ENCODE measurements around the gene HM13.
"Not testable (repeated sequence)": the region's sequence is repeated elsewhere in the genome, so short reads cannot be mapped to it uniquely, and the experiment has no call there.

The HM13 gene

DNA sequence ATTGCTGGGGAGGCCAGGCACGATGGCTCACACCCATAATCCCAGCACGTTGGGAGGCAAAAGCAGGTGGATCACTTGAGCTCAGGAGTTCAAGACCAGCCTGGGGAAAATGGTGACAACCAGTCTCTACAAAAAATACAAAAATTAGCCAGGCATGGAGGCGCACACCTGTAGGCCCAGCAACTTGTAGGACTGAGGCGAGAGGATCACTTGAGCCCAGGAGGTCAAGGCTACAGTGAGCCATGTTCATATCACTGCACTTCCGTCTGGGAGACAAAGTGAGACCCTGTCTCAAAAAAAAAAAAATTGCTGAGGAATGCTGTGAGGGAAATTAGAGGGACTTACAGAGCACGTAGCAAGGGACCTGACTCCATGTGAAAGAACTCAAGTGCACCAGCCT lies 50.0 kb downstream of the HM13 start:
- DNase-seq (ENCODE audit: extremely low spot score, insufficient read length, low read depth), result no peak
- no peak for FAIRE-seq

DNA sequence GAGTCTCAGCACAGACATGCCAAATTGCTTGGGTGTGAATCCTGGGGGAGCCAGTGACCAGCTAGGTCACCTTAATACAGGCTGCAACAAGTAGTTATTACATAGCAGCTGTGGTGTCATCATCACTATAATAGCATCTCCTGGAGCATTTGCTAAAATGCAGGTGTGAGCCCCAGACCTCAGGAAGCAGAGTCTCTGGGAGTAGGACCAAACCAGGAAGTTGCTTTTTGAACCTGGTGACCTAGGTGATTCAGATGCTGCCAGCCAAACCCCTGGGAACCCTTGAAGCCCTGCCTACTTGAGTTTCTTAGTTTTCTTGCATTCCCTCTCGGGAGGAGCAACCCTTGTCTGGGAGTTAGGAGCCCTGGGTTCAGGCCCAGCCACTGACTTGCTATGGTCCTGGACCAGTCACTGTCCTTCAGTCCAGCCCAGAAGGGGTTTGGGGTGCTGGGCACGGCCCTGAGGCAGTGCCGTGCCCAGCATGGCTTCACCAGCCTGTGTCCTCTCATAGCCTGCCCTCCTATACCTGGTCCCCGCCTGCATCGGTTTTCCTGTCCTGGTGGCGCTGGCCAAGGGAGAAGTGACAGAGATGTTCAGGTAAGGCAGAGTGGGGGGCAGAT lies 51.6 kb downstream of the HM13 start:
- no peak for DNase-seq (ENCODE audit: extremely low spot score, insufficient read length, low read depth)
- no peak for FAIRE-seq

DNA sequence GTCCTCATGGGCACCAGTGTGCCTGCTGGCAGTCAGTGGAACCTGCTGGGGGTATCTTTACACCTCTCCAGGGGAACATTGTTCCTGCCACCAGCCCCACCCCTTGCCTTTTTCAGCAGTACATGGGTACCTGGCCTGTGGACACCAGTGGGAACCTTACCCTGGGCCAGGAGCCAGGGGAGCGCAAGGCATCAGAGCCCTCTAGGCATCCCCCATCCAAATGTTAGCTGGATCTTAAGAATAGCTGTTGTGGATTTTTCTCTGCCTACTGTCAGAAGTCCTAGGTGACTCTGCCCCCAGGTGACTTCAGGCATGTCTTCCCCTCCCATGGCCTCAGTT lies 52.0 kb downstream of the HM13 start:
- FAIRE-seq (no peak), DNase-seq (ENCODE audit: extremely low spot score, insufficient read length, low read depth) (no peak)

DNA sequence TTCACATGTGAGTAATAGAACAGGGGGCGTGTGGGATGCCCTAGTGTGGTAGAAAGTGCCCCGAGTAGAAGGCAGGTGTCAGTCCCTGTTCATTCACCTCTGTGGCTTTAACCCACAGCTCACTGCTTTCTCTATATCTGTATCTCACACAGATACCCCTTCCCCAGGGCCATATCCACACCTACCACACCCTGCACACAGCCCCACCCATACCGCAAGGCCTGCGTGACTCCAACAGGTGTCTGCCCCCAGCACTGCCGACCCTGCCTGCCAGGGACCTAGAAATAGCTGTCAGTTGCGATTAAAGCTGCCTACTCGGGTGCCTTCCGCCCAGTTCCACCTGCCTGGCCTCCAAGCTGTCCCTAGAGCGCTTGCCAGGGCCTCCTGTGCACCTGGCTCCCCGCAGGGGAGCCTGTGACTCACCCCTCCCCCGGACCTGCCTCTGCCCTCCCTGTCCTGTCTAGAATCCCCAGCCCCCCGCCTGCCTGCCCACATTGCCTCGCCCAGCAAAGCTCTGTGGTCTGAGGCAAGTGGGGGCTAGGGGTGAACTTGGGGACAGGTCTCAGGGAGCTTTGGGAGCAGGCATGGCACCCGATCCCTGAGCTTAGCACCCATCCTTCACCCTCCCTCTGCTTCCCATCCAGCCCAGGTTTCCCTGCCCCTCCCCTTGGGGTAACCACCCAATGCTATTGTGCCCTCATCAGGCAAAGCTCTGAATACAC lies 52.6 kb downstream of the HM13 start:
- FAIRE-seq (no peak), DNase-seq (ENCODE audit: extremely low spot score, insufficient read length, low read depth) (no peak)

DNA sequence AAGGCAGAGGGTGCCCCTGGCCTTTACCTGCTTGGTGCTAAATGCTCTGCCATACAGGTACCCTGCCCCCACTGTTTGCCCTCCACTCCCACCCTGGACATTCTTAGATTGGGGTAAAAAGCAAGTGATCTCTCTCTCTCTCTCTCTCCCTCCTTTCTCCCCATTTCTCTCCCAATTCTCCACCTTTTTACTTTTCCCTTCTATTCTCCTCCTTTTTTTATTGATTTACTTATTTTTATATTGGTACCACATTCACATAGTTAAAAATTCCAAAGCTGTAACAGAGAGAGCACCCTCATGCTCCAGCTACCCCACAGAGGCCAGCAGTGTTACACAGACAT lies 53.1 kb downstream of the HM13 start:
- FAIRE-seq (no peak), DNase-seq (ENCODE audit: extremely low spot score, insufficient read length, low read depth) (no peak)

DNA sequence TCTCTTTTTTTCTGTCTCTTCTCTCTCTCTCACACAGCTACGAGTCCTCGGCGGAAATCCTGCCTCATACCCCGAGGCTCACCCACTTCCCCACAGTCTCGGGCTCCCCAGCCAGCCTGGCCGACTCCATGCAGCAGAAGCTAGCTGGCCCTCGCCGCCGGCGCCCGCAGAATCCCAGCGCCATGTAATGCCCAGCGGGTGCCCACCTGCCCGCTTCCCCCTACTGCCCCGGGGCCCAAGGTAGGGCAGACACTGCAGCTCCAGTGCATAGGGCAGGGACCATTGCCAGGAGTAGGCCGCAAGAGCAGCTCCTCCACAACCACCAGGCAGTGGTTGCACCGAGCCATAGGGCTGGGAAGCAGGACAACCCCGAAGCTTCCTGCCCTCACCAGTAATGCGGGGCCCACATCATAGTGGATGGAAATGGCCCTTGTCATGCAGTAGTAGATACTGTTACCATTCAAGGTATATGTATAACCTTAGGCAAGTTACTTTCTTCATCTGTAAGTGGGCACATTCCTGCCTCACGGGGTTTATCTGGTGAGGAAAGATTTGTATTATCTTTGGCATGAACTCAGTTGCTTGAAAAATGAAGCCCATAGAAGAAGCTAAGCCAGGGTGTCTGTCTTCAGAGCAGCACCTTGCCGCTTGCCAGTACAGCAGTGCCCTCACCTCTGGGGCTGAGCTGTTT lies 53.9 kb downstream of the HM13 start:
- DNase-seq (ENCODE audit: extremely low spot score, insufficient read length, low read depth) (no peak), FAIRE-seq (no peak)

DNA sequence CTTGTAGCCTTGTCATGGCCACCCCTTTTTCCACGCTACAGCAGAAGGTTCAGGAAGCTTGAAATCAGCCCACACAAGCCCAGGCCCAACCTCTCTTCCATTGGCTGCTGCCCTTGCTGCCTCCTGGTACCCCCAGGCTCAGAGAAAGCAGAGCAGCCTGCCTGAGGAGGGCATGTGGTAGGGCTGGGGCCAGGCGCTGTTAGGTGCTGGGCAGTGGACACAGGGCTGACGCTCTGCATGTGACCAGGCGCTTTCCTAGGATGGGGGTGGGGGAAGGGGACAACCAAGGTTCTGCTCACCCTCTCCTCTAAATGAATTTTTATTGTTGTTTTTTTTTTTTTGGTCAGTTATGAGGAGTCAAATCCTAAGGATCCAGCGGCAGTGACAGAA lies 54.5 kb downstream of the HM13 start:
- DNase-seq (ENCODE audit: extremely low spot score, insufficient read length, low read depth), result no peak
- no peak for FAIRE-seq

DNA sequence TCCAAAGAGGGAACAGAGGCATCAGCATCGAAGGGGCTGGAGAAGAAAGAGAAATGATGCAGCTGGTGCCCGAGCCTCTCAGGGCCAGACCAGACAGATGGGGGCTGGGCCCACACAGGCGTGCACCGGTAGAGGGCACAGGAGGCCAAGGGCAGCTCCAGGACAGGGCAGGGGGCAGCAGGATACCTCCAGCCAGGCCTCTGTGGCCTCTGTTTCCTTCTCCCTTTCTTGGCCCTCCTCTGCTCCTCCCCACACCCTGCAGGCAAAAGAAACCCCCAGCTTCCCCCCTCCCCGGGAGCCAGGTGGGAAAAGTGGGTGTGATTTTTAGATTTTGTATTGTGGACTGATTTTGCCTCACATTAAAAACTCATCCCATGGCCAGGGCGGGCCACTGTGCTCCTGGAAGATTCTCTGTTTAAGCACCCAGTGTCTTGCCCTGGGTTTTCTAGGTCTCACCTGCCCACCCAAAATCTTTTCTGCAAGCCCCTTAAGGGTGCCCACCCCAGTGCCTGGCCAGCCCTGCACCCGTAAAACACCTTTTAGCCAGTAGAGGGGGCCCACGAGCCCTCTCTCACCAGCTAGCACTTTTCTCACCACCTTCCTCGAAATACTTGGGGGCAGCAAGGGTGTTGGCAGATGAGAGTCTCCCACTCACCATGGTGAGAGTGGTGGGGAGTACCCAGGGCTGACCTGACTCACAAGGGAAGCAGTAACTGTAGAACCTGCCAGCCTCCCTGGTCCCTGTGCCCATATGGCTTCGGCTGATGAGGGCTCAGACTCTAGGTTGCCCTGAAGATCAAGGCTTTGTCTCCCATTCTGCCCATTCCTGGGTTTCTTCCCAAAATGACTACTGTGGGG lies 55.1 kb downstream of the HM13 start:
- DNase-seq (ENCODE audit: extremely low spot score, insufficient read length, low read depth), result no peak

DNA sequence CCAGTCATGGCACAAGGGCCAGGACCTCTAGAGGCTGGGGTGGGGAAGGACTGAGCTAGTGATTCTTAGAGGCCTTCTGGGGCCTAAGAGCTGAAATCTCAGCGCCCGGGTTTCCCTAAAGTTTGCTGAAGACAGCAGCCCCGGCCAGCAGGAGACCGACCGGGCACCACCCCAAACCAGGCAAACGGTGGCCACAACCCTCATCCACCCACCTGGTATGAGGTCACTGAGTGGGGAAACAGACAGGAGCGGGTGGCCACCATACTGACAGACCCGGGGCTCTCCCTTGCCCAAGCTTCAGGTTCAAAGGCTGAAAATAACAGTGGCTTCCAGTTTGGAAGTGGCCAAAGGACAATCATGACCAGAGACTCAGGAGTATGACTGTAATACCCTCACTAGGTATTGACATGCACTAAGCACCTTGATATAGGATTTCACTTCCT lies 55.8 kb downstream of the HM13 start:
- DNase-seq (ENCODE audit: extremely low spot score, insufficient read length, low read depth), result no peak
- FAIRE-seq, result no peak

More for the DNA sequence above, 55.1 kb downstream of the HM13 start:
- peak; percentile 41 for FAIRE-seq

DNA sequence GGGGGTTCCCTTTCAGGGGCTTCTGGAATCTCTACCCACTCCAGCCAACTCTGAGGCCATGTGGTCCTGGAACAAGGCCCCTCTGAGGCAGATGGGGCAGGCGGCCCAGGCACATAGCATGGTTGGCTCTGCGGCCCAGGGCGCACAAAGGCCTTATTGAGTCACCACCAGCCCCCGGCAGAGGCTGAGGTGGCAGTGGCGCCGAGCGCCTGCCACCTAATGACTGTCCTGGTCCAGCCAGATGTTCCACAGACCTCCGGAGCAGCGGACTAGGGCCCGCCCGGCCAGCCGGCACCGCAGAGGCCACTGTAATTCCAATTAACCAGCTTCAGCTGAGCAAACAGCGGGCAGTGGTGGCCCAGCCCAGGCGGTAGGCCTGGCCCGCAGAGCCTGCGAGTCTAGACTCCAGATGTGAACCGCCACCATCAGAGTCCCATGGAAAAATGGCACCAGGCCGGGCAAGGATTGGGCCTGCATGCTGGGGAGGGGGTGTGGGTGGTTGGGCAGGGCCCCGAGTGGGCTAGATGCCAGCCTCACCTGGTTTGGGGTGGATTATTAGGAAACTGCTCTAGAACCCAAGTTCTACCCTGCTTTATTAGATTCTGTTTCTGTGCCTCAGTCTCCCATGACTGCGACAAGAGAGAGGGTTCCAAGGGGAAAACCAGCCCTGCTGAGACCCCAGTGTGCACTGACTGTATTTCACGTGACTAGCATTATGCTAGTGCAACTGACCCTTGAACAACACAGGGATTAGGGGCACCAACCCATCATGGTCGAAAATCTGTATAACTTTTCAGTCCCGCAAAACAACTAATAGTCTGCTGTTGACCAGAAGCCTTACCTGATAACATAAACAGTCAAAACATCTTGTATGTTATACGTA lies 56.7 kb downstream of the HM13 start:
- DNase-seq (ENCODE audit: extremely low spot score, insufficient read length, low read depth) (no peak), FAIRE-seq (no peak)

DNA sequence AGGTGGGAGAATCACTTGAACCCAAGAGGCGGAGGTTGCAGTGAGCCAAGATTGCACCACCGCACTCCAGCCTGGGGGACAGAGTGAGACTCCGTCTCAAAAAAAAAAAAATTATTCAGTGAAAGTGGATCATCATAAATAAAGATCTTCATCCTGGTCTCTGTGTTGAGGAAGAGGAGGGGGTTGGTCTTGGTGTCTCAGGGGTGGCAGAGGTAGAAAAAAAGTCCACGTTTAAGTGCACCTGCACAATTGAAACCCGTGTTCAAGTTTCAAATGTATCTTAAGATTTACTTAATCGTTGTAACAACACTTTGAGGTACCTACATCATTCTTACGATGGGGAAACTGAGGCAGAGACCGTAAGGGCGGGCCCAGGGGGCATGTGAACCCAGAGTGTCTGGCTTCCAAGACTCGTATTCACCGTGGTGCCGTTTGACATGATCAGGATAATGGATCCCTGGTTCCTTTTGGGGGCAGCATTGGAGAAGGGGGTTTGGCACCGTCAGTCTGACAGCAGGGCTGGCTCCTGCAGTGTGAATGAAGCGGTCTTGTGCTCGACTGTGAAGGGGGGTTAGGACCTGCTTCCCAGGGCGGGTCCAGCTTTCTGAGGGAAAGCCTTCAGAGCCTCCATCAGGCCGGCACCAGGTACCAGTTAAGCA lies 57.9 kb downstream of the HM13 start:
- FAIRE-seq, result no peak
- no peak for DNase-seq (ENCODE audit: extremely low spot score, insufficient read length, low read depth)

DNA sequence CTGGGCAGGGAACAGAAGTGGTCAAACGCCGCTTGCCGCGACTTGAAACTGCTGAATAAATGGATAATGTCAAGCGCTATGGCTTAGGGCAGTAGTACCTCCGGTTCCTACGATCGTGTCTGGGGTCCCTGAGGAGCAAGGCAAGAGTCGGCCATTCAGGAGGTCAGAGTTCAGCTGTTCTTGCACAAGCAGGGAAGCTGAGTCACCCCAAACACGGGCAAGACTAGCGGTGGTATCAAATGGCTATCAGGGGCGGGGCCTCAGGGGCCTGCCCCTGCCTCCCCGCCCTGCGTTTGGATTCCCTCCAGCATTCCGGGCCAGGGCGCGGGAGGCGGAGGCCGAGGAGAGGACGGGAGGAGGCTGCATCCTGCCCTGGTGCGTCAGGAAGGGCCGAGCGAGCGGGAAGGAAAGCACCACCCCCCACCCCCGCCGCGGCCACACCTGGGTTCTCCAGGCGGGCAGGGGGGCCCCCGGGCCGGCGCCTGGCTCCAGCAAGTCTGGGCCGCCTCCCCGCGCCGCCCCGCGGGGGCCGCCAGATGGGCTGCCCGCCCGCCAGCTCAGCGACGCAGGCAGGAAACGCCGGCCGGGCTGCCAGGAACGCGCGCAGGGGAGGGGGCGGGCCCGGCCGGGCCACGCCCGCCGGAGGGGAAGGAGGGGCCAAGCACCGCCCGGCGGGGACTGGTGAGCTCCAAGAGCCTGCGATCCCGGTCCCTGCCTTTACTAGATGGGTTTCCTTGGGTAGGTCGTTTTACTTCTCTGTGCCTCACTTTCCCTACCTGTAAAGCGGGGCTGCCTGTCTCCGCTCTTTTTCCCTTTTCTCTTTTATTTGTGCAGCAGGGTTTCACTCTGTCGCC lies 58.7 kb downstream of the HM13 start:
- DNase-seq (ENCODE audit: extremely low spot score, insufficient read length, low read depth) (peak; percentile 74), FAIRE-seq (peak; percentile 44)

DNA sequence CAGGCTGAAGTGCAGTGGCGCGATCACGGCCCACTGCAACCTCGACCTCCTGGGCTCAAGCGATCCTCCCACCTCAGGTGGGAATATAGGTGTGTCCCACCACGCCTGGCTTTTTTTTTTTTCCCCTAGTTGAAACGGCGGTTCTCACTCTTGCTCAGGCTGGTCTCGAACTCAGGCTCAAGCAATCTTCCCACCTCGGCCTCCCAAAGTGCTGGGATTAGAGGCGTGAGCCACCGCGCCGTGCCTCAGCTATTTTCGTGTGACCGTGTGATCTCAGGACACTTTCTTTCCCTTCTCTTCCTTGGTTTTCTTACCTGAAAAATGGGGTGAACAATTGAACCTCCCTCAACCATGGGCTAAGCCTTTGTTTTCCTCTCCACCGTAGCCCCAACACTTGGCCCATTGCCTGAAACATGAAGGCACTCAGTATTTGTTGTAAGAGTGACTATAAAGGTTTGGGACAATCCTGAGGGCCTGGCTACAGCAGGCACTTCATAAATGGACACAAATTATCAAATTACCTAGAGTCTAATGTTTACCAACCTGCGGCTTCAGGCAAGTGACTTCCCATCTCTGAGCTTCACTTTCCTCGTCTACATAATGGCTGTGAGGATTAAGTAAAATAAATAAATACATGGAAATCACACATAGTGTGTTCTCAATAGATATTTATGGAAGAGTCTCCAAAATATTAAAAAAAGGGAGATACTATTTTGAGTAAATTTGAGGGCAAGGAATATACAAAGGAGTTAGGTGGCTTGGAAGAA lies 59.5 kb downstream of the HM13 start:
- FAIRE-seq, result no peak

DNA sequence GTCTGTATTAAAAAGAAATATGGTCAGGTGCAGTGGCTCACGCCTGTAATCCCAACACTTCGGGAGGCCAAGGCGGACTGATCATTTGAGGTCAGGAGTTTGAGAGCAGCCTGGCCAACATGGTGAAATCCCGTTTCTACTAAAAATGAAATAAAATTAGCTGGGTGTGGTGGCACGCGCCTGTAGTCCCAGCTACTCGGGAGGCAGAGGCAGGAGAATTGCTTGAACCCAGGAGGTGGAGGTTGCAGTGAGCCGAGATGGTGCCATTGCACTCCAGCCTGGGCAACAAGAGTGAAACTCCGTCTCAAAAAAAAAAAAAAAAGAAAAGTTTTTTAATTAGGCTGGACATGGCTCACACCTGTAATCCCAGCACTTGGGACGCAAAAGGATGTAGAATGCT lies 60.7 kb downstream of the HM13 start:
- FAIRE-seq; DNase-seq (ENCODE audit: extremely low spot score, insufficient read length, low read depth): not testable (repeated sequence)

More for the DNA sequence above, 59.5 kb downstream of the HM13 start:
- DNase-seq (ENCODE audit: extremely low spot score, insufficient read length, low read depth), result no peak

DNA sequence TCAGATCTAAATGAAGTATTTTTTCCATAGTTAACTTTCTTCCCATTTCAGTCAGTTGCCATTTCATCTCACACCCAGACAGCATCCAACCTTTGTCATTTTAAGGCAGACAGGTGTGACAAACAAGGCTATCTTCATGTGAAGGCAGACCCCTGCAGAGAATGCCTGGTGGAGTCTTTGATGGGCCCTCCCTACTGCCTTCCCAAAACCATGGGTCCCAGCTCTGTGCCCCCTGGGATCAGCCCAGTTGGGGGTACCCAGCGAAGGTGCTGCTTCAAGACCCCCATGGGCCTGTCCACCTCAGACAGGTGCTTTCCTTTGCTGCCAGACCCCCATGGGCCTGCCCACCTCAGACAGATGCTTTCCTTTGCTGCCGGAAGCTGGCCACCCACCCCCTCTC lies 62.5 kb downstream of the HM13 start:
- FAIRE-seq, result no peak
- DNase-seq (ENCODE audit: extremely low spot score, insufficient read length, low read depth), result no peak

DNA sequence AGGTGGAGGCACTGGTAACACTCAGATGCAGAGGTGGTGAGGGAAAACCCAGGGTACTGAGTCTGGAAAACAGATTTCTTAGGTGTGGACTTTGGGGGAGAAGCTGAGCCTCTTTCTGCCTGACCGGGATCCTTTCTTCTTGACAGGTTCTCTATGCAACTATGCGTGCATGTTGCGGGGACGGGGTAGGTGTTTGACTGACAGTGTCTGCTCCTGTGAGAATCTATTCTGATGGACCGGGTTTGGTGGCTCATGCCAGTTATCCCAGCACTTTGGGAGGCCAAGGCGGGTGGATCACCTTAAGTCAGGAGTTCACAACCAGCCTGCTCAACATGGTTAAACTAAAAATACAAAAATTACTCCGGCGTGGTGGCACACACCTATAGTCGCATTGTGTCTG lies 63.0 kb downstream of the HM13 start:
- DNase-seq (ENCODE audit: extremely low spot score, insufficient read length, low read depth), result no peak
- no peak for FAIRE-seq

DNA sequence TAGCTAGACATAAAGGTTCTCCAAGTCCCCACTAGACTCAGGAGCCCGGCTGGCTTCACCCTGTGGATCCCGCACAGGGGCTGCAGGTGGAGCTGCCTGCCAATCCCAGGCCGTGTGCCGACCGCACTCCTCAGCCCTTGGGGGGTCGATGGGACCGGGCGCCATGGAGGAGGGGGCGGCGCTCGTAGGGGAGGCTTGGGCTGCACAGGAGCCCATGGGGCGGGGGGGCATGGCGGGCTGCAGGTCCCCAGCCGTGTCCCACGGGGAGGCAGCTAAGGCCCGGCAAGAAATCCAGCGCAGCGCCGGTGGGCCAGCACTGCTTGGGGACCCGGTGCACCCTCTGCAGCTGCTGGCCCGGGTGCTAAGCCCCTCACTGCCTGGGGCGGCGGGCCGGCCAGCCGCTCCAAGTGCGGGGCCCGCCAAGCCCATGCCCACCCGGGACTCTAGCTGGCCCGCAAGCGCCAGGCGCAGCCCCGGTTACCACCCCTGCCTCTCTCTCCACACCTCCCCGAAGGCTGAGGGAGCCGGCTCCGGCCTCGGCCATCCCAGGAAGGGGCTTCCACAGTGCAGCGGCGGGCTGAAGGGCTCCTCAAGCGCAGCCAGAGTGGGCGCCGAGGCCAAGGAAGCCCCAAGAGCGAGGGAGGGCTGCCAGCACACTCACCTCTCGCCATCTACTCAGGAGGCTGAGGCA lies 64.4 kb downstream of the HM13 start:
- DNase-seq (ENCODE audit: extremely low spot score, insufficient read length, low read depth) (no peak), FAIRE-seq (no peak)

All from GM18507 (cell line).